ENCODE data around the gene GTF3C5.
"Not testable (repeated sequence)": the region's sequence is repeated elsewhere in the genome, so short reads cannot be mapped to it uniquely, and the experiment has no call there.

GTF3C5 gene

GRCh38 chr9:133031496-133031911 is 707 bp downstream of the GTF3C5 start:
- DNase-seq: no peak

DNA sequence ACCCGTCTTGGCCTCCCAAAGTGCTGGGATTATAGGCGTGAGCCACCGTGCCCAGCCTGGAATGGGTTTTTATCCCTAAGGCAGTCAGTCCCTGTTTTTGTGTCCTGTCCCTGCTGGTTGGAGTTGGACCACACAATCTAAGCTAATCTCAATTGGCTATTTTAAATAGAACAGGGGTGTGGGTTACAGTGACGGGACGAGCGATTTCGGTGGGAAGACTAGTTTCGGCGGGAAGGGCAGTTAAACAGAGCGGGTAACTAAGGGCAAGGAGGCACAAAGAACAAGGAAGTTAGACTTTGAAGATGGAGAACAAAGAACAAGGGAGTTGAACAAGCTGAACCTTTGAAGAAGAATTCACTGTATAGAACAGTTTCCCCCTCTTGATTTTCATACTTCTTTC is 1.4 kb downstream of the GTF3C5 start:
- DNase-seq: no peak

DNA sequence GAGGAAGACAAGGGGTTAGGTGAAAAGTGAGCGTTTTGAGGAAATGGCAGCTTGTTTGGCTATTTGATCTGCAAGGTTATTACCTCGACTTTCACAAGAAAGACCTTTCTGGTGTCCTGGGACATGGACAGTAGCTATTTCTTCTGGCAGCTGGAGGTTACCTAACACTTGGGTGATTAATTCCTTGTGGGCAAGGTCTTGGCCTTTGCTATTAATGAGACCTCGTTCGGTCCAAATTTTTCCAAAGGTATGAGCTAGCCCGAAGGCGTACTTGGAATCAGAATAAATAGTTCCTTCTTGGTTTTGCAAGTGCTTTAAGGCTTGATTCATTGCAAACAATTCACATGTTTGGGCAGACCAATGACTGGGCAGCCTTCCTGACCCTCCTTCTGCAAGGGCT is 4.9 kb downstream of the GTF3C5 start:
- DNase-seq: no peak

- DNase-seq: no peak
These were observed 7.1 kb downstream of the GTF3C5 start for GRCh38 chr9:133037775-133038515.

- DNase-seq: not testable (repeated sequence)
These were observed 10.2 kb downstream of the GTF3C5 start for GRCh38 chr9:133040892-133041479.

DNA sequence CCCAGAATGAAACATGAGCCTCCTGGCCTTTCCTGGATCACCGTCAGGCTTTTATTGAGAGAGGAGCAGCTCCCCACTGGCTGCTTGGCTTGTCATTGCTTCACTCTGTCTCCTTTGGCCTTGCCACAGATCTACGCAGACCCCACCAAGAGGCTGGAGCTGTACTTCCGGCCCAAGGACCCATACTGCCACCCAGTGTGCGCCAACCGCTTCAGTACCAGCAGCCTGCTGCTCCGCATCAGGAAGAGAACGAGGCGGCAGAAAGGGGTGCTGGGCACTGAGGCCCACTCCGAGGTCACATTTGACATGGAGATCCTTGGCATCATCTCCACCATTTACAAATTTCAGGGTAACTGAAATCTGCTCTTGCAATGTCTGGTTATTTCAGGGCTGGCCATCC is 11.2 kb downstream of the GTF3C5 start:
- no peak for DNase-seq

DNA sequence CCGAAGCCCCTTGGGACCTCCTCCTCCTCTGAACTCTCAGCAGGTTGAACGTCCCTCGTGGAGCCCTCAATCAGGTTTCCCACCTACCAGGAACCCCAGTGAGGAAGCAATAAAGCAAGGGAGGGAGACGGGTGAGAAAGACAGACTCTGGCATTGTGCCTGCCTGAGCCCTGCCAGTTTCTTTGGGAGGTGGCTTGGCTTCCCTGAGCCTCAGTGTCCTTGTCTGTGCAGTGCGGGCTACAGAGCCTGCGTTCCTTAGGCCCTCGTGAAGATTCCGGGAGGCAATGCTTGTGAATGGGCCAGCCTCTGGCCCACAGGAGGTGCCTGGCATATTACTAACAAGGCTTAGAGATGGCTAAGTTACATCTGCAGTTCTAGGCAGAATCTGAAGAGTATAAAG is 11.9 kb downstream of the GTF3C5 start:
- no peak for DNase-seq

DNA sequence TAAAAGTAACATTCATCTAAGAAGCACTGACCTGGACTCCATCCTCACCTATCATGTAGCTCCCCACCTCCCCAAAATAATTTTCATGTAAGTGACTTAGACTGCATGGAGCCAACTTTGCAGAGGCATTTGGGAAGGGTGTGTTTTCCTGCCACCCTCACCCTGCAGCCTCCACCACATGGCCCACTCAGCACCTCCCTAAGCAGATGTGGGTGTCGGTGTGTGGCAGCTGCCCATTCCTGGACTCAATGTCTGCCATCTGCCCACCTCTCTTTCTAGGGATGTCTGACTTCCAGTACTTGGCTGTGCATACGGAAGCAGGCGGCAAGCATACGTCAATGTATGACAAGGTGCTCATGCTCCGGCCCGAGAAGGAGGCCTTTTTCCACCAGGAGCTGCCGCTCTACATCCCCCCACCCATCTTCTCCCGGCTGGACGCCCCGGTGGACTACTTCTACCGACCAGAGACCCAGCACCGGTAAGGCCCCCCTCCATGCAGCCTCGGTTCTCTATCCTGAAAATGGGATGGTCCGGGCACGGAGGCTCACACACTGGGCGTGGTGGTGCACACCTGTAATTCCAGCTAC is 12.7 kb downstream of the GTF3C5 start:
- no peak for DNase-seq

GRCh38 chr9:133044125-133044524 is 13.3 kb downstream of the GTF3C5 start:
- DNase-seq: no peak

GRCh38 chr9:133044661-133045060 is 13.9 kb downstream of the GTF3C5 start:
- DNase-seq: no peak

GRCh38 chr9:133045132-133045531 is 14.3 kb downstream of the GTF3C5 start:
- DNase-seq: no peak

DNA sequence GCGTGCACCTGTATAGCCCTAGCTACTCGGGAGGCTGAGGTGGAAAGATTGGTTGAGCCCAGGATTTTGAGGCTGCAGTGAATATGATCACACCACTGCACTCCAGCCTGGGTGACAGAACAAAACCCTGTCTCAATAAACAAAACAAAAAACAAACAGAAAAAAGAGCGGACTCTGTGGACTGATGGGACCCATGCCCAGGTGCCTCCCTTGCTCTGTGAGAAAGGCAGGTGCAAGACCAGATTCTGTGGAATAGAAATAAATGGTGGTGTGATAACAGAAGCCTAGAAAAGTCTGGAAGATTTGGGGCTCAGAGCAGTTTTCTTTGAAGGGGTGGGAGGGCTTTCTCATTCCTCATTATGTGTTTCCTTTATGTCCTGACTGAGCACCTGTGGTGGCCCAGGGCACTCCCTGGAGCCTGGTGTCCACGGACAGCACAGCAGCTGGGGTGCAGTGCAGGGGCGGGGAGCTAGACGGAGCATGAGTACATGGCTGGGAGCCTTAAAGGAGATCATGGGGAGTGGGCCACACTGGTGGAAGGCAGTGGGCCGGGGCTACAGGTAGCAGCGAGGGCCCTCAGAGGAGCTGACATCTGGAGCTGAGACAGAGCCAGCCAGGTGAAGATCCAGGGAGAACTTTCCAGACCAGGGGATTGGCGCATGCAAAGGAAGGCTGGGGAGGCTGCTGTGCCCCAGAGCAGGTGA is 15.6 kb downstream of the GTF3C5 start:
- DNase-seq: no peak

DNA sequence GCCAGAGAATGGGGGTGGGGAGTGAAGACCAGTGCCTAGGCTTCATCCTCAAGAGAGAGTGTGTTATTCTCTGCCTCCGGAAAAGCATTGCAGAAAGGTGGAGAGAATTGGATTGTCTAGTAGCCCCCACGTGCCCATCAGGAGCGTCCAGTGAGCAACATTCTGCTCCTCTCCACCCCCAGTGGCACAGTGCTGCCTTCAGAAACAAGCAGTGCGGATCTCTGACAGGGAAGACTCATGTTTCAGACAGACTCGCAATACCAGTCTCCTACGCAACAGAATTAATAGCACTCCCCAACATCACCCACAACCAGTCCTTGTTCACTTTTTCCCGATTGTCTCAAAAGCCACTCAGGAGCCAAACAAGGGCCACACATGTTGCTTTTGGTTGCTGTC is 16.1 kb downstream of the GTF3C5 start:
- no peak for DNase-seq

GRCh38 chr9:133048595-133048994 is 17.8 kb downstream of the GTF3C5 start:
- no peak for DNase-seq

DNA sequence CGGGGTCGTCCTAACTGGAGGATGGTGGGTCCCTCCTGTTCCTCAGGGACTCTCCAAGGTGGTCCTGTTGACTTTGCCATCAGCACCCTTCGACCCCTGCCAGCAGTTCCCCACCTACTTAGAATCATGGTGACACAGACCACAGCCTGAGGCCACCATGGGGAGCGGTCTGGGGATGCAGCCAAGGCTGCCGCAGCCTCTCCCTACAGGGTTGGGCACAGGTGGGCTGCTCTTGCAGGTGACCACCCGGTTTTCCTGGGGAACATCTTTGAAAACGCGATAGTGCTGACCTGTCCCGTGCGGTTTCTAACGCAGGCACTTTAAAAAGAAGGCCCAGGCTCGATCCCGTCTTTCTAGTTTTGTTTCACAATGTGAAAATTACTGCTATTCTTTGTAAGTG is 18.2 kb downstream of the GTF3C5 start:
- no peak for DNase-seq

GRCh38 chr9:133050142-133050541 is 19.3 kb downstream of the GTF3C5 start:
- no peak for DNase-seq

DNA sequence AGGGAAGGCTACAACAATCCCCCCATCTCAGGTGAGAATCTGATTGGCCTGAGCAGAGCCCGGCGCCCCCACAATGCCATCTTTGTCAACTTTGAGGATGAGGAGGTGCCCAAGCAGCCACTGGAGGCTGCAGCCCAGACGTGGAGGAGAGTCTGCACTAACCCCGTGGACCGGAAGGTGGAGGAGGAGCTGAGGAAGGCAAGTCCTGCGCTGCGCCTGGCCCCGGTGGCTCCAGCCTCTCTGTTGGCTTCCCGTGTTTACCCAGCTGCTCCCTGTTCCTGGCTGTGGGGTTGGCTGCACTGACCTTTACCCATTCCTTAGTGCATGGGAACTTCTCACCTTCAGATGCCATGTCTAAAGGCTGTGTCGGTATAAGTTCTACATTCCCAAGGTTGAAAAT is 20.0 kb downstream of the GTF3C5 start:
- DNase-seq: no peak

- DNase-seq: no peak
These were observed 20.6 kb downstream of the GTF3C5 start for GRCh38 chr9:133051281-133051900.

DNA sequence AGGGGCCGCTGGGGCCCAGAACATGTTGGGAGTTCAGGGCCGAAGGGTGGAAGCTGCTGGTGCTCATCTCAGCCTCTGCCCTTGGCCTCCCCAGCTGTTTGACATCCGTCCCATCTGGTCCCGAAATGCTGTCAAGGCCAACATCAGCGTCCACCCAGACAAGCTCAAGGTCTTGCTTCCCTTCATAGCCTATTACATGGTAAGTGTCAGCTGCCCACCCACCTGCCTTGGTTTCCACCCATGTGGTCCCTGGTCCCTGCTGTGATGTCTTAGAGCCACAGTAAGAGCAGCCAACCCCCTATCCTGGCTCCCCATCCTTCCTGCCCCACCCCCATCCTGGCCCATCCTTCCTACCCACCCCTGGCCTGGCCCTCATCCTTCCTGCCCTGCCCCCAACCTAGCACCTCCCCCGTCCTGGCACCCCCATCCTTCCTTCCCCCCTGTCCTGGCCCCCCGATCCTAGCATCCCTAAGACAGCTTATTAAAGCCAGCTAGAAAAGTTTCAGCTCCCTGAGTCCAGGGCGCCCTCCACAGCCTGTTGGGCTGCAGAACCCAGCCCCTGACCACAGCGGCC is 21.3 kb downstream of the GTF3C5 start:
- DNase-seq: no peak

GRCh38 chr9:133054194-133054890 is 23.5 kb downstream of the GTF3C5 start:
- DNase-seq: no peak

- no peak for DNase-seq
These were observed 24.2 kb downstream of the GTF3C5 start for GRCh38 chr9:133054966-133055365.

GRCh38 chr9:133055788-133056420 is 25.1 kb downstream of the GTF3C5 start:
- no peak for DNase-seq

Data from T1000 (cell line).